ENCODE data around the gene MGAT4A. TPM values are rescaled to one million over a fixed set of nuclear protein-coding genes. Genes with fewer than 3 reads are reported as not detected.
A peak's percentile ranks its signal among the peaks of the same experiment; 100 is the strongest.
"Not testable (repeated sequence)": the region's sequence is repeated elsewhere in the genome, so short reads cannot be mapped to it uniquely, and the experiment has no call there.

Gene MGAT4A
- total RNA-seq, 4 donors from 2014 or later = 20.4 to 59.6 (median 39.8) TPM

- WGBS, 2 donors = 74 to 88% methylated on average over 3 of the region's 3 CpGs
- peak; percentile 31 to 38 for DNase-seq
- H3K9me3 ChIP-seq = no peaks in the 10 kb centered on the region
- H3K4me3 ChIP-seq (replicated peaks in 1 of 3) = no peak overlapping the region
- no peaks in the 10 kb centered on the region for H3K27me3 ChIP-seq
- no peak overlapping the region for H3K27ac ChIP-seq
- intact Hi-C loops (cut with DNase I) = loop anchor here (10.0 kb wide), 1 partner anchor 157 kb away; the partner anchor contains the start of gene INPP4A
- H3K4me1 ChIP-seq = peaks cover 3 to 6% of the 10 kb centered on the region in 2 donors
- H3K36me3 ChIP-seq = peaks cover 18 to 22% of the 10 kb centered on the region in 2 donors
- TF ChIP-seq POLR2A (IDR thresholded peaks at IDR 0.05) = no peak
- peak; percentile 10 to 64 (median 44) for TF ChIP-seq CTCF (IDR thresholded peaks at IDR 0.05)
Observed at GRCh38 chr2:98601532-98602132, 129.3 kb downstream of the MGAT4A start.

- intact Hi-C loops (cut with DNase I) = no loop called here
- 89 to 96% methylated on average over 1 of the region's 1 CpG for WGBS, 2 donors
- H3K4me3 ChIP-seq (replicated peaks in 1 of 3) = no peak overlapping the region
- H3K27me3 ChIP-seq = no peaks in the 10 kb centered on the region
- TF ChIP-seq CTCF (IDR thresholded peaks at IDR 0.05) (no peak), POLR2A (IDR thresholded peaks at IDR 0.05) (no peak)
- H3K36me3 ChIP-seq = peaks cover 18 to 22% of the 10 kb centered on the region in 2 donors
- no peaks in the 10 kb centered on the region for H3K9me3 ChIP-seq
- no peaks in the 10 kb centered on the region for H3K4me1 ChIP-seq
- DNase-seq = no peak
- no peak overlapping the region for H3K27ac ChIP-seq
Observed at GRCh38 chr2:98598781-98599428, 132.0 kb downstream of the MGAT4A start.

- H3K4me1 ChIP-seq; H3K9me3 ChIP-seq; H3K27ac ChIP-seq; intact Hi-C loops (cut with DNase I); H3K36me3 ChIP-seq; H3K4me3 ChIP-seq (replicated peaks in 1 of 3); DNase-seq; H3K27me3 ChIP-seq: not testable (repeated sequence)
- 88 to 98% methylated on average over 3 to 4 of the region's 4 CpGs for WGBS, 2 donors
Observed at GRCh38 chr2:98594665-98595064, 136.3 kb downstream of the MGAT4A start.

GRCh38 chr2:98592565-98592964, 138.4 kb downstream of the MGAT4A start:
- WGBS, 2 donors = 94 to 99% methylated on average over 6 to 8 of the region's 8 CpGs
- Histone ChIP-seq H3K27me3 (no peaks in the 10 kb centered on the region), H3K36me3 (peaks cover 0 to 3% of the 10 kb centered on the region in 2 donors), H3K4me3 (replicated peaks in 1 of 3) (no peak overlapping the region), H3K4me1 (no peaks in the 10 kb centered on the region), H3K27ac (no peak overlapping the region), H3K9me3 (no peaks in the 10 kb centered on the region)
- TF ChIP-seq CTCF (IDR thresholded peaks at IDR 0.05) (no peak), POLR2A (IDR thresholded peaks at IDR 0.05) (no peak)
- intact Hi-C loops (cut with DNase I) = no loop called here
- DNase-seq = no peak

GRCh38 chr2:98589489-98589888, 141.4 kb downstream of the MGAT4A start:
- WGBS, 2 donors = 97 to 99% methylated on average over 4 of the region's 4 CpGs
- H3K27ac ChIP-seq = no peak overlapping the region
- H3K9me3 ChIP-seq = no peaks in the 10 kb centered on the region
- no peak overlapping the region for H3K4me3 ChIP-seq (replicated peaks in 1 of 3)
- TF ChIP-seq POLR2A (IDR thresholded peaks at IDR 0.05) = no peak
- intact Hi-C loops (cut with DNase I) = no loop called here
- no peaks in the 10 kb centered on the region for H3K36me3 ChIP-seq
- H3K27me3 ChIP-seq = no peaks in the 10 kb centered on the region
- DNase-seq = no peak
- peaks cover 0 to 3% of the 10 kb centered on the region in 2 donors for H3K4me1 ChIP-seq

GRCh38 chr2:98588880-98589431, 142.0 kb downstream of the MGAT4A start:
- Histone ChIP-seq H3K27me3 (no peaks in the 10 kb centered on the region), H3K4me1 (peaks cover 0 to 3% of the 10 kb centered on the region in 2 donors), H3K27ac (no peak overlapping the region), H3K4me3 (replicated peaks in 1 of 3) (no peak overlapping the region), H3K36me3 (no peaks in the 10 kb centered on the region), H3K9me3 (no peaks in the 10 kb centered on the region)
- TF ChIP-seq POLR2A (IDR thresholded peaks at IDR 0.05) (no peak), CTCF (IDR thresholded peaks at IDR 0.05) (no peak)
- intact Hi-C loops (cut with DNase I) = no loop called here
- no peak for DNase-seq
- 86 to 89% methylated on average over 4 of the region's 4 CpGs for WGBS, 2 donors
